Neural cell (in vitro differentiated cells): ENCODE data around the gene KLHL10. TPM values are rescaled to one million over a fixed set of nuclear protein-coding genes. Genes with fewer than 3 reads are reported as not detected.

Source experiments
- H2AFZ ChIP-seq: fragments of 200-600, 300-800 bp; sonication (generic), shearing (Covaris generic); 2 replicates; pipeline ENCODE4 v1.6.0; 2014; ENCODE audit warnings: low read depth, mild to moderate bottlenecking, antibody characterized with exemption, low read length, moderate library complexity
- H3F3A ChIP-seq: fragments of 200-600 bp; shearing (Covaris generic); 2 replicates; pipeline ENCODE4 v1.6.1; 2016; ENCODE audit warnings: mild to moderate bottlenecking, moderate library complexity, mixed read lengths, antibody characterized with exemption, low read length; ENCODE audit not compliant: insufficient read depth, poor library complexity, severe bottlenecking
- H3K27ac ChIP-seq: fragments of 200-600, 300-800 bp; sonication (generic), shearing (Covaris generic); 2 replicates; pipeline ENCODE4 v1.5.1; 2014; ENCODE audit warnings: mild to moderate bottlenecking, low read length, moderate library complexity
- H3K27me3 ChIP-seq: fragments of 300-800, 200-600 bp; sonication (generic), shearing (Covaris generic); 2 replicates; pipeline ENCODE4 v1.6.0; 2014; ENCODE audit warnings: mild to moderate bottlenecking, low read depth, low read length, moderate library complexity; ENCODE audit not compliant: insufficient read depth
- H3K36me3 ChIP-seq: fragments of 300-800, 200-600 bp; sonication (generic), shearing (Covaris generic); 2 replicates; pipeline ENCODE4 v1.5.1; 2014; ENCODE audit warnings: mild to moderate bottlenecking, antibody characterized with exemption, low read length, moderate library complexity; ENCODE audit not compliant: insufficient read depth
- H3K4me2 ChIP-seq: fragments of 300-800, 200-600 bp; sonication (generic), shearing (Covaris generic); 2 replicates; pipeline ENCODE4 v1.6.0; 2014; ENCODE audit warnings: mild to moderate bottlenecking, low read length
- H3K4me3 ChIP-seq: fragments of 300-800, 200-600 bp; sonication (generic), shearing (Covaris generic); 2 replicates; pipeline ENCODE4 v1.5.1; 2014; ENCODE audit warnings: mild to moderate bottlenecking, low read length, moderate library complexity
- H3K79me2 ChIP-seq: fragments of 200-600 bp; shearing (Covaris generic); replicated peaks from 2 replicates; pipeline ENCODE4 v1.6.0; 2014; ENCODE audit warnings: mild to moderate bottlenecking, low read length, moderate library complexity; ENCODE audit not compliant: insufficient read depth
- H3K9ac ChIP-seq: fragments of 300-800, 200-600 bp; sonication (generic), shearing (Covaris generic); 2 replicates; pipeline ENCODE4 v1.6.1; 2016; ENCODE audit warnings: mild to moderate bottlenecking, low read length, mixed read lengths
- H3K9me2 ChIP-seq: fragments of 200-600 bp; shearing (Covaris generic); 2 replicates; pipeline ENCODE4 v1.6.1; 2016; ENCODE audit warnings: mild to moderate bottlenecking, low read length, mixed read lengths; ENCODE audit not compliant: insufficient read depth
- H3K9me3 ChIP-seq: fragments of 200-600, 300-800 bp; sonication (generic), shearing (Covaris generic); 2 replicates; pipeline ENCODE4 v1.6.1; 2016; ENCODE audit warnings: mild to moderate bottlenecking, mixed run types, low read length, moderate library complexity, mixed read lengths
- H4K20me1 ChIP-seq: fragments of 200-600 bp; shearing (Covaris generic); 2 replicates; pipeline ENCODE4 v1.6.1; 2016; ENCODE audit warnings: mild to moderate bottlenecking, mixed run types; ENCODE audit not compliant: insufficient read depth
- CTCF ChIP-seq: fragments of 450-650 bp; IDR thresholded peaks from 2 replicates; pipeline ENCODE4 v1.5.1; 2014; ENCODE audit warnings: antibody characterized with exemption, mild to moderate bottlenecking, moderate library complexity; ENCODE audit not compliant: poor library complexity, severe bottlenecking
- EP300 ChIP-seq: fragments of 450-650 bp; conservative IDR thresholded peaks from 2 replicates; pipeline ENCODE4 v1.6.1; 2014; ENCODE audit warnings: antibody characterized with exemption, mild to moderate bottlenecking, moderate library complexity; ENCODE audit not compliant: poor library complexity, severe bottlenecking
- EZH2 ChIP-seq: fragments of 200-600, 300-800 bp; shearing (Covaris generic), sonication (generic); IDR thresholded peaks from 2 replicates; pipeline ENCODE4 v1.6.1; 2014; ENCODE audit warnings: antibody characterized with exemption, low read length, borderline replicate concordance, mild to moderate bottlenecking; ENCODE audit not compliant: insufficient read depth, poor library complexity, severe bottlenecking
- MXI1 ChIP-seq: fragments of 450-650 bp; conservative IDR thresholded peaks from 2 replicates; pipeline ENCODE4 v1.6.1; 2014; ENCODE audit warnings: antibody characterized with exemption, mild to moderate bottlenecking; ENCODE audit not compliant: poor library complexity, severe bottlenecking
- POLR2AphosphoS5 ChIP-seq: IDR thresholded peaks from 2 replicates; pipeline ENCODE4 v1.6.1; 2012
- RAD21 ChIP-seq: fragments of 450-650 bp; conservative IDR thresholded peaks from 2 replicates; pipeline ENCODE4 v1.6.1; 2014; ENCODE audit warnings: antibody characterized with exemption, mild to moderate bottlenecking, moderate library complexity
- SMC3 ChIP-seq: fragments of 450-650 bp; conservative IDR thresholded peaks from 2 replicates; pipeline ENCODE4 v1.6.1; 2014; ENCODE audit warnings: antibody characterized with exemption, mild to moderate bottlenecking, moderate library complexity; ENCODE audit not compliant: poor library complexity
- TAF1 ChIP-seq: IDR thresholded peaks from 2 replicates; pipeline ENCODE4 v1.6.1; 2012; ENCODE audit warnings: low read depth
- polyA plus RNA-seq: library from polyadenylated mRNA; depleted of rRNA; stranded (reverse); fragments of >200 nt; gene quantifications from 2 replicates; pipeline ENCODE4 v1.2.3, GENCODE V29; 2014
- TF ChIP-seq, protein P1 (sequence below): IDR thresholded peaks from 2 replicates; pipeline ENCODE4 v1.6.1; 2012; ENCODE audit warnings: borderline replicate concordance

The KLHL10 gene
- polyA plus RNA-seq, 1 donor from 2014 or later: not detected

DNA sequence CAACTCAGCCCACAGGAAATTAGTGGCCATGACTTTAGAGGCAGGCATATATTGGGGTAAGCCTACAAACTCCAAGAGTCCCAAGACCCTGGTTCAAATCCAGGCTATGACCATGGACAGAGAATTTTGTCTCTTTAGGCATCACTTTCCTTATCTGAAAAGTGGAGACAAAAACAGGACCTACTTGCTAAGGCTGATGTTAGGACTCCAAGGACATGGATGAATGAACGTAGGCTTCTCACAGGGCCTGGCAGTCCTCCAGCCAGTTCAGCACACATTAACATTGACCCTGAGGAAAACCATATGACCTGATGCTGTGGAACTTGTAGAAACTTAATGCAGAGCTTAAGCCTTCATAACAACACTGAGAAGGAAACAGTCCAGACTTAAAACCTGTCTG lies 23.4 kb upstream of the KLHL10 start:
- Histone ChIP-seq H3K9me2 (no peaks in the 10 kb centered on the region), H3K9ac (no peak overlapping the region), H3K4me2 (no peak overlapping the region), H3K27me3 (no peaks in the 10 kb centered on the region), H3F3A (no peaks in the 10 kb centered on the region), H3K27ac (no peak overlapping the region), H3K4me3 (no peak overlapping the region), H3K79me2 (peaks cover 3% of the 10 kb centered on the region), H2AFZ (no peak overlapping the region), H4K20me1 (no peaks in the 10 kb centered on the region), H3K36me3 (no peaks in the 10 kb centered on the region), H3K9me3 (no peaks in the 10 kb centered on the region)
- TF ChIP-seq CTCF (no peak), TAF1 (no peak), POLR2AphosphoS5 (no peak), EZH2 (no peak), RAD21 (no peak), EP300 (no peak), SMC3 (no peak), MXI1 (no peak)
- TF ChIP-seq, protein P1, sequence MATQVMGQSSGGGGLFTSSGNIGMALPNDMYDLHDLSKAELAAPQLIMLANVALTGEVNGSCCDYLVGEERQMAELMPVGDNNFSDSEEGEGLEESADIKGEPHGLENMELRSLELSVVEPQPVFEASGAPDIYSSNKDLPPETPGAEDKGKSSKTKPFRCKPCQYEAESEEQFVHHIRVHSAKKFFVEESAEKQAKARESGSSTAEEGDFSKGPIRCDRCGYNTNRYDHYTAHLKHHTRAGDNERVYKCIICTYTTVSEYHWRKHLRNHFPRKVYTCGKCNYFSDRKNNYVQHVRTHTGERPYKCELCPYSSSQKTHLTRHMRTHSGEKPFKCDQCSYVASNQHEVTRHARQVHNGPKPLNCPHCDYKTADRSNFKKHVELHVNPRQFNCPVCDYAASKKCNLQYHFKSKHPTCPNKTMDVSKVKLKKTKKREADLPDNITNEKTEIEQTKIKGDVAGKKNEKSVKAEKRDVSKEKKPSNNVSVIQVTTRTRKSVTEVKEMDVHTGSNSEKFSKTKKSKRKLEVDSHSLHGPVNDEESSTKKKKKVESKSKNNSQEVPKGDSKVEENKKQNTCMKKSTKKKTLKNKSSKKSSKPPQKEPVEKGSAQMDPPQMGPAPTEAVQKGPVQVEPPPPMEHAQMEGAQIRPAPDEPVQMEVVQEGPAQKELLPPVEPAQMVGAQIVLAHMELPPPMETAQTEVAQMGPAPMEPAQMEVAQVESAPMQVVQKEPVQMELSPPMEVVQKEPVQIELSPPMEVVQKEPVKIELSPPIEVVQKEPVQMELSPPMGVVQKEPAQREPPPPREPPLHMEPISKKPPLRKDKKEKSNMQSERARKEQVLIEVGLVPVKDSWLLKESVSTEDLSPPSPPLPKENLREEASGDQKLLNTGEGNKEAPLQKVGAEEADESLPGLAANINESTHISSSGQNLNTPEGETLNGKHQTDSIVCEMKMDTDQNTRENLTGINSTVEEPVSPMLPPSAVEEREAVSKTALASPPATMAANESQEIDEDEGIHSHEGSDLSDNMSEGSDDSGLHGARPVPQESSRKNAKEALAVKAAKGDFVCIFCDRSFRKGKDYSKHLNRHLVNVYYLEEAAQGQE: no peak

DNA sequence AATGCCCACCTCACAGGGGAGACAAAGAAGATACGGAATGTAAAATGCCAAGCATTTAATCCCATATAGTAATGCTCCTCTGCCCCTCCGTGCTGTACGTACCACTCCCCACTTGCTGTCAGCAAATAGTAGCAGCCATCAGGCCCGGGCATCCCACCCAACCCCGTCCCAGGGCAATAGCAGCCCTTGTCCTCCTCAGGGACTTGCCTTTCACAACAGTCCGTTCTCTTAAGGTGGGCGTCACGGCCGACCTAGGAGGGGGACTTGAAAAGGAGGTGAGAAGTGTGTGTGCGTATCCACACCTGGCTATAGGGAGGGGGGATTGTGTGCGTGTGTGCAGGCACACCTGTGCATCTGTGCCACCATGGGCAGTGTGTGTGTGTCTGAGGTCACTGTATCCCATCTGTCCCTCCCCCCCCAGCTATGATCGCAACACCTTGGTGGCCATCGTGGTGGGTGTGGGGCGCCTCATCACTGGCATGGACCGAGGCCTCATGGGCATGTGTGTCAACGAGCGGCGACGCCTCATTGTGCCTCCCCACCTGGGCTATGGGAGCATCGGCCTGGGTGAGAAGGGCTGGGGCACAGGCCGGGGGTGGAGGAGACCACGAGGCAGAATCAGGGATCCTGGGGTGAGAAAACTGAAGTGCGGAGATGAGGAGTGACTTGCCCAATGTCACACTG lies 20.8 kb upstream of the KLHL10 start:
- H3K9me2 ChIP-seq: no peaks in the 10 kb centered on the region
- no peaks in the 10 kb centered on the region for H3K9me3 ChIP-seq
- H3K27ac ChIP-seq: no peak overlapping the region
- H3K27me3 ChIP-seq: no peaks in the 10 kb centered on the region
- H3K79me2 ChIP-seq: peaks cover 3% of the 10 kb centered on the region
- no peak overlapping the region for H2AFZ ChIP-seq
- no peaks in the 10 kb centered on the region for H3F3A ChIP-seq
- no peak overlapping the region for H3K9ac ChIP-seq
- no peaks in the 10 kb centered on the region for H3K36me3 ChIP-seq
- H3K4me2 ChIP-seq: no peak overlapping the region
- no peaks in the 10 kb centered on the region for H4K20me1 ChIP-seq
- H3K4me3 ChIP-seq: no peak overlapping the region
- no peak for TF ChIP-seq SMC3
- TF ChIP-seq POLR2AphosphoS5: no peak
- TF ChIP-seq EZH2: no peak
- TF ChIP-seq EP300: no peak
- TF ChIP-seq RAD21: no peak
- TF ChIP-seq, protein P1: no peak
- no peak for TF ChIP-seq CTCF
- TF ChIP-seq MXI1: no peak
- no peak for TF ChIP-seq TAF1
